Activated CD4-positive, alpha-beta memory T cell treated with anti-CD3 and anti-CD28 coated beads for 36 hours (primary cell): ENCODE data around the gene ARMC12. TPM values are rescaled to one million over a fixed set of nuclear protein-coding genes. Genes with fewer than 3 reads are reported as not detected.

Experiments
- CTCF ChIA-PET: fragments of 350-600 bp; sonication (Branson Sonifier 250); formaldehyde crosslinking; loops from one replicate; lab custom pipeline; 2021; ENCODE audit warnings: antibody characterized with exemption, inconsistent platforms; lab: Charles Lee
- POLR2A ChIA-PET: fragments of 350-600 bp; sonication (Branson Sonifier 250); formaldehyde crosslinking; loops from one replicate; lab custom pipeline; 2021; ENCODE audit warnings: antibody characterized with exemption; lab: Charles Lee
- DNase-seq: peaks from one replicate; pipeline ENCODE4 v3.0.0-alpha.2; 2020
- H3K27ac Mint-ChIP-seq: one replicate; pipeline ENCODE4 v1.8.0; 2021; ENCODE audit warnings: mixed read lengths
- H3K27me3 Mint-ChIP-seq: one replicate; pipeline ENCODE4 v1.8.0; 2021; ENCODE audit warnings: mixed read lengths
- H3K36me3 Mint-ChIP-seq: one replicate; pipeline ENCODE4 v1.8.0; 2021; ENCODE audit warnings: mixed read lengths
- H3K4me1 Mint-ChIP-seq: one replicate; pipeline ENCODE4 v1.8.0; 2021; ENCODE audit warnings: low read depth, mixed read lengths
- H3K4me3 Mint-ChIP-seq: one replicate; pipeline ENCODE4 v1.8.0; 2021; ENCODE audit warnings: mild to moderate bottlenecking, mixed read lengths
- H3K9me3 Mint-ChIP-seq: one replicate; pipeline ENCODE4 v1.8.0; 2021; ENCODE audit warnings: mixed read lengths
- intact Hi-C: fragments of 100-400 bp; cut with micrococcal nuclease; formaldehyde crosslinking; loops from one replicate; pipeline ENCODE4 v1.15.1; 2023
- total RNA-seq, 2 experiments: library from RNA; stranded (reverse); gene quantifications; one replicate each; pipeline ENCODE4 v1.2.3, GENCODE V29; 2021

Gene ARMC12
- total RNA-seq, 2 experiments from 2014 or later: 1.5 to 1.6 TPM

DNA sequence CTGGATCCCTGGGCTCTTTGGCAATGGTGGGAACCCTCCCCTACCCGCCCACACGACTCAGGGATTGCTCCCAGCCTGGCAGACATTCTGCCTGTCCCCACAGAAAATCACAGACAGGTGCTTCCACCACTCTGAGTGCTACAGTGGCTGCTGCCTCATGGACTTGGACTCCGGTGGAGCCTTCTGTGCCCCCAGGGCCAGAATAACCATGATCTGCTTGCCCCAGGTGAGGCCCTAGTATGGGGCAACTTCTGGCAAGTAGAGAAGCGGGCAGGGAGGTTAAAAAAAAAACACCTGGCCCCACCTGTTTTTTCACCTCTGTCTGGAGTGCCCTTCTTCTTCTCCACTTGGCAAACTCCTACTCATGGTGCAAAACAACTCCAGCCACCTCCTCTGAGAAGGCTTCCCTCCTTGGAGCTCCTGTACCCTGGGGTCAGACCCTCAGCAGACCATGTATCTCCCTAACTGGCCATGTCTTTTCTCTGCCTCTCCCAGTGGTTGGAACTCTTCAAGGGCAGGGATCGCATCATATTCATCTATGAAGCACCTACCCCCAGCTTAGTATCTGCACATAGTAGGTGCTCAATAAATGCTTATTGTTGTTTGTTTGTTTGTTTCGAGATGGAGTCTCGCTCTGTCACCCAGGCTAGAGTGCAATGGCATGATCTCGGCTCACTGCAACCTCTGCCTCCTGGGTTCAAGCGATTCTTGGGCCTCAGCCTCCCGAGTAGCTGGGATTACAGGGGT lies 40.7 kb downstream of the ARMC12 start:
- intact Hi-C loops: no loop called here
- Mint-ChIP-seq H3K27ac (no peak overlapping the region), H3K4me3 (no peak overlapping the region), H3K27me3 (peaks cover 25% of the 10 kb centered on the region), H3K9me3 (no peaks in the 10 kb centered on the region), H3K36me3 (no peaks in the 10 kb centered on the region), H3K4me1 (peaks cover 5% of the 10 kb centered on the region)
- DNase-seq: no peak
- ChIA-PET POLR2A (interaction anchor here (0.5 kb wide), 1 partner anchor 16 kb away, joined by 3 read pairs; no protein-coding TSS in a partner anchor), CTCF (no interaction called here)

DNA sequence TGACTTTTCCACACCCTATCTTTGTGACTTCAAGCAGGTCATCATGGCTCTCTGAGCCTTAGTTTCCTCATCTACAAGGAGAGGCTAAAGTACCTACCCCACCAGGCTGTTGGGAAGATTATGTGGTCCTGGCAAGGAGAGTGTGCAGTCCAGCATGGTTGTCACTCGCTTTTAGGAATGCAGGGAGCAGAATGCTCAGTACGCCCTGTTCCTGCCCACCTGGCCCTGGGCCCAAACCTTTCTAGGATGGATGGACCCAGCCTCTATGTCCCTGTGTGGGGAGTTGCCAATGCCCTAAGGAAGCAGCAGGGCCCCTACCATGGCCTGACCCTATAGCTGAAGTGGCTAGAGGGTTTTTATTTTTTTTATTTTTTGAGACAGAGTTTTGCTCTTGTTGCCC lies 41.6 kb downstream of the ARMC12 start:
- POLR2A ChIA-PET: interaction anchor here (0.5 kb wide), 1 partner anchor 15 kb away, joined by 3 read pairs; no protein-coding TSS in a partner anchor
- H3K9me3 Mint-ChIP-seq: no peaks in the 10 kb centered on the region

DNA sequence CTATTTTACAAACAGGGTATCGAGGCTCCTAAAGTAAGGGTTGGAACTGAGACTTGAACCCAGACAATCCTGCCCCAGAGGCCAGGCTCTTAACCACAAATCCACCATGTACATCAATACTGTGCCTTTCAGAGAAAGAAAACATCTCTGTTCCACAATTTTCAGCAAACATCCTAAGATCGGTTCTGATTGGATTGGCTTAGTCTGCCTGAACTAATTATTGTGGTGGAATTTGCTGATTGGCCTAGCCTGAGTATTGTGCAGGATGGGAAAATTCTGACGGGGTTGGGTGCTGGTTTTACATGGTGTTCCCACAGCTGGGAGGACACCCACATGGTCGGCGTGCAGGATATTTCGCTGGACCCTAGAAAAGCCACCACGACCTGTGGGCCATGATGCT lies 43.9 kb downstream of the ARMC12 start, which contains the start of gene CLPSL1:
TSS of gene CLPSL1 (plus strand) at position 301 of the 400 bp plus-strand sequence. CDS start at position 393, 92 bp downstream.
- peaks cover 5% of the 10 kb centered on the region for H3K4me1 Mint-ChIP-seq
- H3K27ac Mint-ChIP-seq: no peak within 1 kb of the TSS
- ChIA-PET POLR2A (no interaction called here), CTCF (no interaction called here)
- H3K36me3 Mint-ChIP-seq: no peaks in the 10 kb centered on the region
- no peaks in the 10 kb centered on the region for H3K9me3 Mint-ChIP-seq
- peaks cover 23% of the 10 kb centered on the region for H3K27me3 Mint-ChIP-seq
- no peak within 1 kb of the TSS for H3K4me3 Mint-ChIP-seq
- intact Hi-C loops: no loop called here
- no peak for DNase-seq

More for the DNA sequence above, 41.6 kb downstream of the ARMC12 start:
- Mint-ChIP-seq H3K27me3 (peaks cover 25% of the 10 kb centered on the region), H3K4me3 (no peak overlapping the region), H3K4me1 (peaks cover 5% of the 10 kb centered on the region), H3K27ac (no peak overlapping the region), H3K36me3 (no peaks in the 10 kb centered on the region)
- CTCF ChIA-PET: interaction anchor here (1.0 kb wide), 1 partner anchor 226 kb away, joined by 3 read pairs; no protein-coding TSS in a partner anchor
- DNase-seq: no peak
- intact Hi-C loops: no loop called here

DNA sequence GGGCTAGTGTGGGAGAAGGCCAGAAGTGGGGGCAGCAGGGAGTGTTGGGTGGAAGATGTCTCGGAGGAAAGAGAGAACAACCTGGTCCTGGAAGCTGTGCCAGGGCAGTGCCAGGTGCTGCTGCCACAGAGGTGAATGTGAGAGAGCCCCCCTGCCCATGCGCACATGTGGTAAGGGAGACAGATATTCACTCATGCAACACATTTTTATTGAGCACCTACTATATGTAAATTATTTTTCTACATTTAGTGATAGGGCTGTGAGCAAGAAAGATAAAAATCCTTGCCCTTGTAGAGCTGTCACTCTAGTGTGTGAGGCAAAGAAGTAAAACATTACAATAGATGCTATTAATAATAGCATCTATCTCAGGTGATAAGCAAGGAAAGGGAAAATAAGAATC lies 44.5 kb downstream of the ARMC12 start:
- ChIA-PET CTCF (no interaction called here), POLR2A (interaction anchor here (0.7 kb wide), 1 partner anchor 142 kb away, joined by 3 read pairs; no protein-coding TSS in a partner anchor)
- peaks cover 5% of the 10 kb centered on the region for H3K4me1 Mint-ChIP-seq
- no peak for DNase-seq
- H3K9me3 Mint-ChIP-seq: no peaks in the 10 kb centered on the region
- no peak overlapping the region for H3K27ac Mint-ChIP-seq
- no peaks in the 10 kb centered on the region for H3K36me3 Mint-ChIP-seq
- no peak overlapping the region for H3K4me3 Mint-ChIP-seq
- intact Hi-C loops: no loop called here
- H3K27me3 Mint-ChIP-seq: peaks cover 24% of the 10 kb centered on the region

DNA sequence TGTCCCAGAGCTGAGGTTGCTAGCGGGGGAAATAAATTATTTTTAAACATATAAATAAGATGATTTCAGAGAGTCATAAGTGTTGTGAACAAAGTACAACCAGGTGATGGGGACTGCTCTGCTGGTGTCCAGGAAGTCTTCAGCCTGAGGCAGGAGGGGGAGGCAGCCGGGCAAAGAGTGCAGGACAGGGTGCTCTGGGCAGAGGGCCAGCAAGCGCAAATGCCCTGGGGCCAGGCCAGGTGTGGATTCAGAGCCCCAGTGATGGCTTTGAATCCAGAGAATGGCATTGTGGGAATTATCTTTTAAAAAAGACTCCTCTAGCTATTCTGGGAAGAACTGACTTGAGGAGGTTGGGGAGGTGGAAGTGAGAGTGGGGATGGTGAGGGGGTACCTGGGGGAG lies 45.6 kb downstream of the ARMC12 start:
- peaks cover 2% of the 10 kb centered on the region for H3K4me1 Mint-ChIP-seq
- no peak for DNase-seq
- H3K36me3 Mint-ChIP-seq: no peaks in the 10 kb centered on the region
- H3K27ac Mint-ChIP-seq: no peak overlapping the region
- CTCF ChIA-PET: no interaction called here
- no peak overlapping the region for H3K4me3 Mint-ChIP-seq
- intact Hi-C loops: no loop called here
- peaks cover 27% of the 10 kb centered on the region for H3K27me3 Mint-ChIP-seq
- POLR2A ChIA-PET: no interaction called here
- no peaks in the 10 kb centered on the region for H3K9me3 Mint-ChIP-seq

DNA sequence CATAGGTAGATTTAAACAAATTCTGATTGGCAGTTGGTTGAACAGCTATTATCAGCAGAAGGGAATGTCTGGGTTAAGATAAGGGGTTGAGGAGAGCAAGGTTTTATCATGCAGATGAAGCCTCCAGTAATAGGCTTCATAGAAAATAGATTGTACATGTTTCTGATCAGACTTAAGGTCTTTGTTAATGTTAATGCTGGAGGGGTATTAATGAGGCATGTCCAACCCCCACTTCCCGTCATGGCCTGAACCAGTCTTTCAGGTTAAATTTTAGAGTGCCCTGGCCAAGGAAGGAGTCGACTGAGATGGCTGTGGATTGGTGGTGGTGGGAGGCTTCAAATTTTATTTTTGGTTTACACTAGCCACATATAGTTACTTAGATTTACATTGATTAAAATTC lies 47.4 kb downstream of the ARMC12 start:
- Mint-ChIP-seq H3K27me3 (peaks cover 34% of the 10 kb centered on the region), H3K4me3 (no peak overlapping the region), H3K36me3 (no peaks in the 10 kb centered on the region), H3K4me1 (no peaks in the 10 kb centered on the region), H3K9me3 (no peaks in the 10 kb centered on the region), H3K27ac (no peak overlapping the region)
- intact Hi-C loops: no loop called here
- ChIA-PET CTCF (no interaction called here), POLR2A (no interaction called here)
- DNase-seq: no peak

DNA sequence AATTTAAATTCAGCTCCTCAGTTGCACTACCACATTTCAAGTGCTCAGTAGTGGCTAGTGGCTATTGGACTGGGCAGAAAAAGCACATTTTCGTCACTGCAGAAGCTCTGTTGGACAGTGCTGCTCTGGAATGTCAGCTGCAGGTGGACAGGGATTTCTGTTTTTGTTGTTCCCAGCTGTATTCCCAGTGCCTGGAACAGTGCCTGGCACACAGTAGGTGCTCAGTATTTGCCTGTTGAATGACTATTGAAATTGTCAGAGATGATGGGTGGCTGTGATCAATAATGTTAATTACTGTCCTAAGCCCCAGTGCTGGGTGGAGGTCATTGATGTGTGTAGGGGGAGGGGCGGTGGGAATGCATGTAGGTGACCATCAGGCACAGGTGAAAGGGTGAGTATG lies 49.4 kb downstream of the ARMC12 start:
- POLR2A ChIA-PET: no interaction called here
- no peak for DNase-seq
- H3K4me1 Mint-ChIP-seq: no peaks in the 10 kb centered on the region
- no peaks in the 10 kb centered on the region for H3K9me3 Mint-ChIP-seq
- intact Hi-C loops: no loop called here
- no peak overlapping the region for H3K27ac Mint-ChIP-seq
- CTCF ChIA-PET: no interaction called here
- H3K4me3 Mint-ChIP-seq: no peak overlapping the region
- H3K36me3 Mint-ChIP-seq: no peaks in the 10 kb centered on the region
- H3K27me3 Mint-ChIP-seq: peaks cover 42% of the 10 kb centered on the region

DNA sequence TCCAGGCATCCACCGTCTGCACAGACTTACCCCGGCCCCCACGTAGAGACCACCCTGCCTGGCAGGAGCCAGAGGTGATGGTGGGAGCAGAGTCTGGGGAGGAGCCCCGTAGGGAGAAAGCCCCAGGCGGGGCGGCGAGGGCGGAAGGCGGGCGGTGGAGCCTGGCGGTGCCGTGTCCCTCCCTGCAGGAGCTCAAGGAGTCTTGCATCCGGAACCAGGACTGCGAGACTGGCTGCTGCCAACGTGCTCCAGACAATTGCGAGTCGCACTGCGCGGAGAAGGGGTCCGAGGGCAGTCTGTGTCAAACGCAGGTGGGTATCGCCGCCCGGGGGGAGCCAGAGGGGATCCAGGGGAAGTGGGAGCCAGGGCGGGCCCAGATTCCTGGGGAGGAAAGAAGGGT lies 50.0 kb downstream of the ARMC12 start:
- H3K36me3 Mint-ChIP-seq: no peaks in the 10 kb centered on the region
- intact Hi-C loops: no loop called here
- H3K9me3 Mint-ChIP-seq: no peaks in the 10 kb centered on the region
- DNase-seq: no peak
- no peak overlapping the region for H3K27ac Mint-ChIP-seq
- peaks cover 42% of the 10 kb centered on the region for H3K27me3 Mint-ChIP-seq
- POLR2A ChIA-PET: no interaction called here
- CTCF ChIA-PET: no interaction called here
- H3K4me3 Mint-ChIP-seq: no peak overlapping the region
- H3K4me1 Mint-ChIP-seq: no peaks in the 10 kb centered on the region

DNA sequence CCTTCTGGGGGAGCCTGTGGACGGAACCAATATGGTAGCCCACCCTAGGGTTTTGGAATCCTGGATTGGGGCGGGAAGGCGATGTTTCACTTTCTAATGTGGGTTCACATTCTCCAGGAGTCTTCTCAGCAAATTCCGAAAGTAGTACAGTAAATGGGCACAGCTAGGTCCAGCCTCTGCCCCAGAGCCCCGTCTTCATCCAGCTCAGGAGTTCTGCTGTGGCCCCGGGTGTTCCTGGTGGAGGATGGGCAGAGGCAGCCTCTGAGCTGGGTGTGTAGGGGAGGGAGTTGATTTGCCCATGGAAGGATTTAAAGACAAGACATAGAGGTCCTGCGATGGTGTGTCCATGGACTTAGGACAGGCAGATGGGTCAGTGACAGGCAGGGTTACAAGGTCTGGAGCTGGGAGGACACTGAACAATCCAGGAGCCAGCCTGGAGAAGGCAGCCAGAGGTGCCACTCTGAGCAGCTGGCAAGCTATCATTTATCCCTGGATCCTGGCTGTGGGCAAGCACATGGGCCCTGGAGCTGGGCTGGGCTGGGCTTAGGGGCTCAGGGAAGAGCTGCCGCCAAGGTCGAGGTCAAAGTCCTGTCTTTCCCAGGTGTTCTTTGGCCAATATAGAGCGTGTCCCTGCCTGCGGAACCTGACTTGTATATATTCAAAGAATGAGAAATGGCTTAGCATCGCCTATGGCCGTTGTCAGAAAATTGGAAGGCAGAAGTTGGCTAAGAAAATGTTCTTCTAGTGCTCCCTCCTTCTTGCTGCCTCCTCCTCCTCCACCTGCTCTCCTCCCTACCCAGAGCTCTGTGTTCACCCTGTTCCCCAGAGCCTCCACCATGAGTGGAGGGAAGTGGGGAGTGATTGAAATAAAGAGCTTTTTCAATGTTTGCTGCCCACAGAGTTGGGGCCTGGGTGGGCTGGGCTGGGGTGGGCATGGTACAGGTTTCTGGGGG lies 50.7 kb downstream of the ARMC12 start:
- Mint-ChIP-seq H3K27me3 (peaks cover 42% of the 10 kb centered on the region), H3K36me3 (no peaks in the 10 kb centered on the region), H3K9me3 (no peaks in the 10 kb centered on the region), H3K4me3 (no peak overlapping the region), H3K4me1 (no peaks in the 10 kb centered on the region), H3K27ac (no peak overlapping the region)
- ChIA-PET POLR2A (no interaction called here), CTCF (no interaction called here)
- intact Hi-C loops: no loop called here
- DNase-seq: no peak

DNA sequence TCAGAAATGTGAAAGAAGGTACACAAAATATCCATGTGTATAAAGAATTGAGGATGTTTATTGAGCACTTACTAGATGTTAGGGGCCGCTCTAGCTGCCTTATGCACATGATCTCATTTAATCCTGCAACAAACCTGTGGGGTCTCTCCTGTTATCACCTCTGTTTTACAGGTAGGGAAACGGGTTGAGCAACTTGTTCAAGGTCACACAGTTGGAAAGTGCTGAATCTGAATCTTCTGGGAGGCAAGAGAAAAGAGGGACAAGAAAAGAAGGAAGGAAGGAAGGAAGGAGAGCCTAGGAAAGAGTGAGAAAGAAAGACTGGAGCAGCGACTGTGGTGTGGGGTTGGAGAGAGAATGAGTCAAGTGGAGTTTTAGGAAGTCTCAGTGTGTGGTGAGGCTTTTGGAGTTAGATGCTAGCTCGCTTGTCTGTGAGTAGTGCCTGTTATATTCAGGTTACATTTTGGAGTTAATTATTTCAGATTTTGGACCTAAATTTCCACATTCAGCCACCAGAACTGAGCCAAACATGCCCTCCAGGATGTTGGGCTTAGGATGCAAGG lies 51.7 kb downstream of the ARMC12 start:
- ChIA-PET CTCF (no interaction called here), POLR2A (no interaction called here)
- H3K4me3 Mint-ChIP-seq: no peak overlapping the region
- DNase-seq: no peak
- H3K9me3 Mint-ChIP-seq: no peaks in the 10 kb centered on the region
- no peaks in the 10 kb centered on the region for H3K36me3 Mint-ChIP-seq
- H3K4me1 Mint-ChIP-seq: no peaks in the 10 kb centered on the region
- intact Hi-C loops: no loop called here
- H3K27ac Mint-ChIP-seq: no peak overlapping the region
- H3K27me3 Mint-ChIP-seq: peaks cover 44% of the 10 kb centered on the region

DNA sequence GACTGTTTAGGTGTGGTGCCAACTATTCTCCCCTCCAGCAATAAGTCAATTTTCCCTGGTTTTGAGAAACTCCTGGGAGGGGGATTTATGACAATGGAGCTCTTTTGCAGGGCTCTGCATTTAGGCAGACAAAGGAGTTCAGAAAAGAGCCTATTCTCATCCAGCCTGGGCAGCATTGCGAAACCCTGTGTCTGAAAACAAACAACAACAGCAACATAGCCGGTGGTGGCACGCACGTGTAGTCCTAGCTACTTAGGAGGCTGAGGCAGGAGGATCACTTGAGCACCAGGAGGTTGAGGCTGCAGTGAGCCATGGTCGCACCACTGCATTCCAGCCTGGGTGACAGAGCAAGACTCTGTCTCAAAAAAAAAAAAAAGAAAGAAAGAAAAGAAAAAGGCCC lies 53.9 kb downstream of the ARMC12 start:
- peaks cover 33% of the 10 kb centered on the region for H3K27me3 Mint-ChIP-seq

More for the DNA sequence above, 53.9 kb downstream of the ARMC12 start:
- POLR2A ChIA-PET: no interaction called here
- Mint-ChIP-seq H3K9me3 (no peaks in the 10 kb centered on the region), H3K4me3 (no peak overlapping the region), H3K36me3 (no peaks in the 10 kb centered on the region), H3K27ac (no peak overlapping the region), H3K4me1 (no peaks in the 10 kb centered on the region)
- no peak for DNase-seq
- intact Hi-C loops: no loop called here
- CTCF ChIA-PET: no interaction called here
